ENCODE results near the gene NUBPL.
"Not testable (repeated sequence)": the region's sequence is repeated elsewhere in the genome, so short reads cannot be mapped to it uniquely, and the experiment has no call there.

NUBPL gene

GRCh38 chr14:31746326-31746725 is 185.1 kb downstream of the NUBPL start:
- no peak for DNase-seq (ENCODE audit: low read depth)

GRCh38 chr14:31749275-31749674 is 188.1 kb downstream of the NUBPL start:
- no peak for DNase-seq (ENCODE audit: low read depth)

GRCh38 chr14:31751047-31751446 is 189.8 kb downstream of the NUBPL start:
- DNase-seq (ENCODE audit: low read depth), result not testable (repeated sequence)

GRCh38 chr14:31752867-31753661 is 191.9 kb downstream of the NUBPL start:
- no peak for DNase-seq (ENCODE audit: low read depth)

GRCh38 chr14:31758941-31759340 is 197.7 kb downstream of the NUBPL start:
- DNase-seq (ENCODE audit: low read depth), result no peak

- DNase-seq (ENCODE audit: low read depth), result no peak
Observed at GRCh38 chr14:31760277-31760676, 199.1 kb downstream of the NUBPL start.

- no peak for DNase-seq (ENCODE audit: low read depth)
Observed at GRCh38 chr14:31761325-31761724, 200.1 kb downstream of the NUBPL start.

GRCh38 chr14:31763041-31763440 is 201.8 kb downstream of the NUBPL start:
- no peak for DNase-seq (ENCODE audit: low read depth)

- DNase-seq (ENCODE audit: low read depth), result no peak
Observed at GRCh38 chr14:31766315-31766892, 205.2 kb downstream of the NUBPL start.

GRCh38 chr14:31768355-31768754 is 207.2 kb downstream of the NUBPL start:
- DNase-seq (ENCODE audit: low read depth), result no peak

GRCh38 chr14:31770271-31770670 is 209.1 kb downstream of the NUBPL start:
- no peak for DNase-seq (ENCODE audit: low read depth)

GRCh38 chr14:31774567-31774966 is 213.4 kb downstream of the NUBPL start:
- DNase-seq (ENCODE audit: low read depth), result no peak

- no peak for DNase-seq (ENCODE audit: low read depth)
Observed at GRCh38 chr14:31777312-31777711, 216.1 kb downstream of the NUBPL start.

- DNase-seq (ENCODE audit: low read depth), result no peak
Observed at GRCh38 chr14:31781578-31781977, 220.4 kb downstream of the NUBPL start.

GRCh38 chr14:31785574-31785973 is 224.4 kb downstream of the NUBPL start:
- DNase-seq (ENCODE audit: low read depth), result no peak

GRCh38 chr14:31787377-31787776 is 226.2 kb downstream of the NUBPL start:
- no peak for DNase-seq (ENCODE audit: low read depth)

GRCh38 chr14:31788340-31788739 is 227.1 kb downstream of the NUBPL start:
- DNase-seq (ENCODE audit: low read depth), result no peak

- no peak for DNase-seq (ENCODE audit: low read depth)
Observed at GRCh38 chr14:31792726-31793125, 231.5 kb downstream of the NUBPL start.

GRCh38 chr14:31797946-31798345 is 236.7 kb downstream of the NUBPL start:
- DNase-seq (ENCODE audit: low read depth), result peak; percentile 1

- no peak for DNase-seq (ENCODE audit: low read depth)
Observed at GRCh38 chr14:31802838-31803237, 241.6 kb downstream of the NUBPL start.

- no peak for DNase-seq (ENCODE audit: low read depth)
Observed at GRCh38 chr14:31806249-31806648, 245.0 kb downstream of the NUBPL start.

- not testable (repeated sequence) for DNase-seq (ENCODE audit: low read depth)
Observed at GRCh38 chr14:31811693-31812628, 250.8 kb downstream of the NUBPL start.
